NCI-H526 (cell line): ENCODE data around the gene HSD17B14.
"Not testable (repeated sequence)": the region's sequence is repeated elsewhere in the genome, so short reads cannot be mapped to it uniquely, and the experiment has no call there.

Source experiments
- DNase-seq, 2 experiments: peaks; one replicate each; lab custom pipeline; 2025; lab: John Stamatoyannopoulos, UW

HSD17B14 gene

DNA sequence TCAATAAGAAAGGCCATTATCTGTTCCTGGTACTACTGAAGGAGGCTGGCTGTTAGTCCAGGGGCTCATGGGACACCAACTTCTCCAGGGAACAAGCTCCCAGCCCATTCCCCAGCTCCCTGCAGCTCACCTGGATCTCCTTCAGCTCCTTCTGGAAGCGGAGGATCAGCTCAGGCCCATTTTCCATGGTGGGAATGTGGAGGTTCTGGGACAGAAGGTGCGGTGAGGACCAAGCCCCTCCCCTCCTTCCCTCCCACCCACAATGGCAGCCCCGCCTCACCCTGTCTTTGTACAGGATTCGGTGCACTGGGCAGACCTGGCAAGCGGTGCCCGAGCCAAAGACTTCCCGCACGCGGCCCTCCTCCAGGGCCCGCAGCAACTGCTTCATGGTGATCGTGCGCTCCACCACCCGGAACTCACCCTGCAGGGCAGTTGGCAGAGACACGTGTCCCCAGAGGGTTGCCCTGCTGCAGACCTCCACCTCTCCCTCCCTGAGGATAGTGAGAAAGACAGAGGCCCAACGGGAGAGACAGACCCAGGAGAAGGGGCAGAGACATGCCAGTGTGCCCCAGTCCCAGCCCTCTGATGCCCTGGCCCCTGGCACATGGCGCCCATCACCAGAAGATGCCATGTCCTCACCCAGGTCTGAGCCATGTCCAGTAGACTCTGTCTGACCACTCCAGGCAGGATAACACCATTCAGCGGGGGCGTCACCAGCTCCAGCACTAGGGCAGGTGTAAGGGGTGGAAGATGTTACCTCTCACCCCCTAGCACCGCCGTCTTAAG is 39.8 kb downstream of the HSD17B14 start:
- DNase-seq = no peak

- no peak for DNase-seq
These were observed 40.6 kb downstream of the HSD17B14 start for GRCh38 chr19:48795685-48796070.

DNA sequence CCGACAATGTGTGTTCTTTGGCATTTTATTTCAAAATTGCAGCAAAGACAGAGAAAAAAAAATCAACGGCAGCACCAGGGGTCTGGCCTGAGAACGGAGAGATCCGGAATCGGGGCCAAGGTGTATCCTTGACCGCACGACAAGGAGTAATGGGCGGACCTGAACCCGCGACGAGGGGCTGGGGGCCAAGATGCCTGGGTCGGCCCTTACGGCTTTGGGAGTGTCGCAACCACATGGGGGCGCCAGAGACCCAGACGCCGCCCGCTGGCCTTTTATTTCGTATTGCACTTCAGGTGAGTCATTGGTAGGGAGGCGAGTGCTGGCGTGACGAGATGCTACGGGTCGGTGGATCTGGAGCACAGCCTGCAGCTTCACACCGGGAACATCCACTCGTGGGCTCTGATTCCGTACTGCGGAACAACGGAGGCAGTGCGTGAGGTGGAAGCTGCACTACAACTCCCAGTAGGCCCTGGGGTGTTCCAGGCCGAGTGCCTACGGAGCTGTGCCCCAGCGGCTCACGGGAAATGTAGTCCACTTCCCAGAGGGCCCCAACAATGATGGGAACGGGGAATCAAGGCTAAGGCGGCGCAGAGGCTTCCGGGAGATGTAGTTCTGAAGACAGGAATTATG is 41.1 kb downstream of the HSD17B14 start:
- DNase-seq = peak; percentile 83 to 95

- DNase-seq = no peak
These were observed 42.0 kb downstream of the HSD17B14 start for GRCh38 chr19:48794291-48794690.

DNA sequence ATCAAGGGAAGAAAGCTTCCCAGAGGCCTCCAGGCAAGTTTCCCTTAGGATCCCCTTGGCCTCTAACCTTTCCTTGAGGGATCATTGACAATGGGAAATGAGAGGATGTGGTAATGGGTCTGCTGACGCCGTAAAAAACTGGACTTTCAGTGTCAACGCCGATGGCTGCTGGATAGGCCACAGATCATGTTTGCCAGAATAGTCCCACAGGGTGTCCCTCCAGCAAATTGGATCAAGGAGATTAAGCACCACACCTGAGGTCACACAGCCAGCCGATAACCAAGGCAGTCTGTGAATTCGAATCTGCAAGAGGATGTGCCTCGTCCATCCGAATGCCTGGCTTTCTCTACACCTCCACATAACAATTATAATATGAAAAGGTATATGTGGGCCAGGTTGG is 43.0 kb downstream of the HSD17B14 start:
- DNase-seq = no peak

- DNase-seq = not testable (repeated sequence)
These were observed 49.0 kb downstream of the HSD17B14 start for GRCh38 chr19:48787331-48787730.

- DNase-seq = not testable (repeated sequence)
These were observed 49.9 kb downstream of the HSD17B14 start for GRCh38 chr19:48786422-48786821.

DNA sequence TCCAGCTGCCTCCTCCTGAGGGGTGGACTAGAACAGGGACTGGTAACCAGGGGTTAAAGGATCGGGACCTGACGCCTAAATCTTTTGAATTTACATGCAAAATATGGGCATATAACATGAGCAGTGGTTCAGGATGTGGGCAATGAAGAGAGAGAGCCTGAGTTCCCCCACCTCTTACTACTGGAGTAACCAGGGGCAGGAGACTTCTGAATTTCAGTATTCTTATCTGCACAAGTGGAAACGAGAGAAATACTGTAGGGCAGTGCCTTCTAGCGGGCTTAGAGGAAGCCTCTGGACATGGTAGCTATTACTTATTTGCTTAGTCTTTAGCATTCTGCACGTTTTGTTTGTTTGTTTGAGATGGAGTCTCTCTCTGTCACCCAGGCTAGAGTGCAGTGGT is 51.8 kb downstream of the HSD17B14 start:
- DNase-seq = peak in 1 of 2 experiments; percentile 35

GRCh38 chr19:48780631-48781391 is 55.5 kb downstream of the HSD17B14 start:
- DNase-seq = no peak

GRCh38 chr19:48779636-48780035 is 56.7 kb downstream of the HSD17B14 start:
- DNase-seq = no peak

DNA sequence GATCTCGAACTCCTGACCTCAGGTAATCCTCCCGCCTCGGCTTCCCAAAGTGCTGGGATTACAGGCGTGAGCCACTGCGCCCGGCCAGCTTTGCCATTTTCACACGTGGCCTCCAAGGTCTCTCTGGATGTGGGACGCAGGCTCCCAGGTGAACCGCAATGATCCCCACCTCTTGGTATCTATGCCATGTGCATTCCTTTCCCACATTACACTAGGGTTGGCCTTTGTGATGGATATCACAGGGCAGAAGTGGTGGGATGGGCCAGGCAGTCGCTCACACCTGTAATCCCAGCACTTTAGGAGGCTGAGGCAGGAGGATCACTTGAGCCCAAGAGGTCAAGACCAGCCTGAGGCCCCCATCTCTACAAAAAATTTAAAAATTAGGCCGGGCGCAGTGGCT is 58.6 kb downstream of the HSD17B14 start:
- no peak for DNase-seq

- no peak for DNase-seq
These were observed 59.2 kb downstream of the HSD17B14 start for GRCh38 chr19:48777139-48777538.

- DNase-seq = no peak
These were observed 63.8 kb downstream of the HSD17B14 start for GRCh38 chr19:48772503-48772953.

DNA sequence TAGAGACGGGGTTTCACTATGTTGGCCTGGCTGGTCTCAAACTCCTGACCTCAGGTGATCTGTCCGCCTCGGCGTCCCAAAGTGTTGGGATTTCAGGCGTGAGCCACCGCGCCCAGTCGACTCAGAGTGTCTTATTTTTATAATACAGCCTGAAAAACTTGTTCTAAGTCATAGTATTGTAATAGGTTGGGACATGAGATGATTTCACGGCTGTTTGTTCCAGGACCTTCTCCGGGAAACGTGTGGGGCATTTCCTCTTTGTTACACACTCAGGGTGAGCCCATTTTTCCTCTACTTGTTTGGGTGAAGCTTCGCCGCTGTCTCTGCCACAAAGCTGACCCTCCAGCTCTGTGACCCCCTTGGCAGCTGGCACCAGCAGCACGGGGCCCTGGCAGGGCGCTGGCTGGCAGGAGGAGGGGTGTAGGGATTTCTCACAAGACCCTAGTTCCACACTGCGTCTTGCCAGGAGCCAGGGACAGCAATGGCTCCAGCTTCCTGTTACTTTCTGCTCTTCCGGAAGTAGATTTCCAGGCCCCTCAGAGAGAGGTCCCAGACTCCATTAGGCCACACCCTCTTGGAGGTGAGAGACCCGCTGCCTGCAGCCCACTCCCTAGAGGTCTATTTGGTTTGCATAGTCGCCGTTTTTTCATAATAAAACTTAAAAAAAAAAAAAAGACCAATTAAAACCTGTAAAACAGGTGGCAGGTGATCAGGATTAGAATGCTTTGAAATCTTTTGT is 65.4 kb downstream of the HSD17B14 start:
- no peak for DNase-seq

DNA sequence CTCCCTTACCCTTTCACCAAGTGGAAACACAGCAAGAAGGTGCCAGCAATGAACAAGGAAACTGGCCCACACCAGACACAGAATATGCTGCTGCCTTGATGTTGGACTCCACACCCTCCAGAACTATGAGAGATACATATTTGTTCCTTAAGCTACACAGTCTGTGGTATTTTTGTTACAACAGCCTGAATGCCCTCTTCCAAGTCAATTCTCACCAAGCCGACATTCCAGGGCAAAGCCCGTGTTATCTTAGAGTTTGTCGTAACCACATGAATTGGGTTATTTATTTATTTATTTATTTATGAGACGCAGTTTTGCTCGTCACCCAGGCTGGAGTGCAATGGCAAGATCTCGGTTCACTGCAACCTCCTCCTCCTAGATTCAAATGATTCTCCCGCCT is 66.0 kb downstream of the HSD17B14 start:
- DNase-seq = no peak

DNA sequence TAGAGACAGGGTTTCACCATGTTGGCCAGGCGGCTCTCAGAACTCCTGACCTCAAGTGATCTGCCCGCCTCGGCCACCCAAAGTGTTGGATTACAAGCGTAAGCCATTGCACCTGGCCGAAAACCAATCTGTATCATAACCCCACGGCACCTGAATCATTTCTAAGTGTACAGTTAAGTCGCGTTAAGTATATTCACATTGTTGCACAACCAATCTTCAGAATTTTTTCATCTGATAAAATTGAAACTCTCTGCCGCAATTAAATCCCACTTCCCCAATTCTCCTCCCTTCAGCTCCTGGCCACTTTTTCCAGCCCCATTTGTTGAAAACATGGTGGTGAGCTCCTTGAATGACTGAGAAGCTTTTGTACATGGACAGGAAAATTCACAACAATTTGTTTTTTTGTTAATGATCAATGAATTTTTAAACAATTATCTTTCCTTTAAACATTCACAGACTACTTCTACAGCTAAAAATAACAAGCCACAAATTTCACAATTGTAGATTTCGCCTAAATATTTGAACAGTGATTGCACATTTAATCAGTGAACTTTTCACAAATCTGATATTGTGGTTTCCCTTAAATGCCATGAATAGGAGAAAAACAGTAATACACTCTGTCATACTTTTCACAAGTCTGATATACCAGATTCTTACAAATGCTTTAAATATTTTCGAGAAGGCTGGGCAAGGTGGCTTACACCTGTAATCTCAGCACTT is 67.1 kb downstream of the HSD17B14 start:
- DNase-seq = no peak

GRCh38 chr19:48768171-48768753 is 68.0 kb downstream of the HSD17B14 start:
- DNase-seq = peak in 1 of 2 experiments; percentile 33

GRCh38 chr19:48765816-48766215 is 70.5 kb downstream of the HSD17B14 start:
- DNase-seq = not testable (repeated sequence)
